GM15510 (cell line): ENCODE results near the gene FOXL2.

Experiments used
- POLR2A ChIP-seq: IDR thresholded peaks from 3 replicates; pipeline ENCODE4 v1.6.1; 2011; ENCODE audit warnings: borderline replicate concordance; ENCODE audit not compliant: insufficient read length; ENCODE audit errors: extremely low read depth

The FOXL2 gene

DNA sequence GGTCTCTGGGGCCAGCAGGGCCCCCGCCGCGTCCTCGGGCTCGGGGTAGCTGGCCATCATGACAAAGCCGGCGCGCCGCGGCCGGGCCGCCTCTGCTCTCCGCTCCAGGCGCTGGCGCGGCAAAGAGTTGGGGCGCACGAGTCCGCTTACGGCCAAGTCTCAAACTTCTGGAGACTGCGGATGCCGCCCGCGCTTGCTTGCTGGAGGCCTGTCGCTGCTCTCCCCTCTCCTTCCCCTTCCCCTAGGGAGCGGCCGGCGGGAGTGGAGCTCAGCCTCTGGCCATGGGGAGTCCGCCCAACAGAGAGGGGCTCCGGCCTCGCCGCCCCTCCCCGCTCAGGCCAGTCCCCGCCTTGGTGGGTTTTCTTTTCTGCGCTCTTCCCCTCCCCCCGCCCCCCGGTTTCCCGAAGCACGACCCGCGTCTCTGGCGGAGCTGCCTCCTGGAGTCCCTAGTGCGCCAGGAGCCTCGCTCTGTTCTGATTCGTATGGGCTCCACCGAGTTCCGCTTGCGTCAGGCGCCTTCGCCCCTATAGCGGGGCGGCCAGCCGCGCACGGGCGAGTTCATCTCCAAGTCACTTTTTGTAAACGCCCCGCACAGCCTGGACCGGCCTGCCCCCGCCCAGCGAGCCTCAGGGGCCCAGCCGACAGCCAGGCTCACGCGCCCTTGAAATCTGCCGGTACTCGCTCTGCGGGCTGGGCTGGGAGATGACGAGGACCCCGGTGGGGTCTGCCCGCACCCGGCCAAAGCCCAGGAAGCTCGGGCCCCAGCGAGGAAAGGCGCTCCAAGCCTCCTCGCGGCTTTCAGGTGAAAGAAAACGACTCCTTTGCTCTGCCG lies at the start of gene FOXL2, which contains the start of gene FOXL2NB:
FOXL2 (minus strand) TSS at position 475 of the 832 bp plus-strand sequence; CDS start at position 60, 415 bp downstream.
FOXL2NB (plus strand) TSS at position 555 of the 832 bp plus-strand sequence; CDS start at position 703, 148 bp downstream.
- no peak for TF ChIP-seq POLR2A

DNA sequence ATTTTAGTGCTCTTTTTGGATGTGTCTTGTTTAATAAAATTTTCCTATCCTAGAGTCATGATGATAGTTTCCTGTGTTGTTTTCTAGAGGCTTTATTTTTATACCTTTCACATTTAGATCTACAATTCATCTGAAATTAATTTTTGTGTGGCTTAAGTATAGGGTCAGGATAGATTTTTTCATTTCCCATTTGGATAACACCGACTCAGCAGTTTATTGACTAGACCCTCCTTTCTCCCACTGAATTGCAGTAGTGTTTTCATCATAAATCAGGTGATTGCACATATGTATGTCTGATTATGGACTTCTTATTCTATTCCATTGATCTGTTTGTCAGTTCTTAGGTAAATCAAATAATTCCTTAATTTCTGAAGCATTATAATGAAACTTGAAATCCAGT lies 48.8 kb upstream of the FOXL2 start:
- TF ChIP-seq POLR2A, result no peak

DNA sequence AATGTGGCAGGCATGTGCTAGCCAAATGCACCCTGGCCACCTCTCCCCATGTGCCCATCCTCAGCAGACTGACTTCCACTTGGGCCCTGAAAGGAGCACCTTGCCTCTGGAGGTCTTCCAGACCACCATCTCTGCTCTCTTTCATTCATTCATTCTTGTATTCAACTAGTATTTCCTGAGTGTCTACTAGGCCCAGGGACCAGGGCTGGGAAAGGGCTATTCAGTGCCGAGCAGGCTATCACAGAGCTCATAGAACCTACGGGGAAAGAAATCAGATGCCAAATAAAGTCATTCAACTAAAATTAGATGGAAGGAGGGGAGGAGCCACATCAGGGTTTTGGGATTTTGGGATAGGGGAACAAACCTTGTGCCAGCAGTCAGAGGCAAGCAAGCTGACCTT lies 40.2 kb upstream of the FOXL2 start:
- TF ChIP-seq POLR2A, result no peak

DNA sequence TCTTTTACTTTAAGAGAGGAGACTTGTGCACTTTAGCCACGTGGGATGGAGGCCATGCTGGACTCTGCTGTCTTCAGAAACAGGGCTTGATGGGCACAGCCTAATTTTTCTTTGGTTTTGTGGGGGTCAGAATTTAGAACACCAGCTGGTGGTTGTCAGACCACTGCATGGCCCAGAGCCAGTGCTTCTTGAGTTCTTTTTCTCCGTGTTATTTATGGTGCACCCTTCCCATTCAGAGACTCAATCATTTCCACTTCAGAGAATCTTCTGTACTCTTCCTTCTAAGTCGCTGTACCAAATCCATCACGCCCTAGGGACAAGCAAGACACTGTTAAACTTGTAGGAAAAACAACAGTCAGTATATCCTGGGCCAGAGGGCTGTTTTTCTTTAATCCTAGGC lies 39.0 kb upstream of the FOXL2 start:
- no peak for TF ChIP-seq POLR2A

DNA sequence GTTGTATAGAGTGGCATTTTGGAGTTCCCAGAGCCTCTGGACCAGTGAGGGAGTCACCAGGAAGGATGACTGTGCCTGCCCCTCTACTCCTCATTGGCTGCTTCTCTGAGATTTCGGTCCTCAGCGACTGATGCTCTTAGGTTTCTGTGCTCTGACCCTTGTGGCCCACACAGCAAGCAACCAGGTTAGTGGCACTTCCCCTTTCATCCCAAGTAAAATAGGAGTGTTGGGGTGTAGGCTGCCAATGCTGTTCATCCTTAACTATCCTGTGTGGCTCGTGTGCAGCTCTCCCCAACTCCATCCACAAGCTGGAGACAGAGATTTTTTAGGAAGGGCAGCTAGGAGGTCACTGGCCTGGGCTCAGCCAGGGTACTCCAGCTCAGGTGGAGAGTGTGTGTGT lies 37.9 kb upstream of the FOXL2 start:
- no peak for TF ChIP-seq POLR2A

DNA sequence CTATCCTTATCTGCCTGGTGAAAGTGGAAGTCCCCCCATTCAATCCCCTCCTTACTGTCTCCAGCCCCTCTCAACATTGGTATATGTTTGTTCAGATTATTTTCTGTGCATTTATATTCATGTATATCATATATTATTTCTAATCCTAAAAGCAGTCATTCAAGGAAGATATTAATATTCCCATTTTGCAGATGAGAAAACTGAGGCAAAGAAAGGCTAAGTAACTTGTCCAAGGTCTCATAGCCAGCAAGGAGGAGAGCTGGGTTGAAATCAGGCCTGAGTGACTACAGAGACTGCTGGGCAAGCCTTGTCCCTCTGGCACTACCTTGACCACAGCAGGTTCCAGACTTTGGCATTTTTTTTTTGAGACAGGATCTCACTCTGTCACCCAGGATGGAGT lies 29.1 kb upstream of the FOXL2 start:
- TF ChIP-seq POLR2A, result no peak

DNA sequence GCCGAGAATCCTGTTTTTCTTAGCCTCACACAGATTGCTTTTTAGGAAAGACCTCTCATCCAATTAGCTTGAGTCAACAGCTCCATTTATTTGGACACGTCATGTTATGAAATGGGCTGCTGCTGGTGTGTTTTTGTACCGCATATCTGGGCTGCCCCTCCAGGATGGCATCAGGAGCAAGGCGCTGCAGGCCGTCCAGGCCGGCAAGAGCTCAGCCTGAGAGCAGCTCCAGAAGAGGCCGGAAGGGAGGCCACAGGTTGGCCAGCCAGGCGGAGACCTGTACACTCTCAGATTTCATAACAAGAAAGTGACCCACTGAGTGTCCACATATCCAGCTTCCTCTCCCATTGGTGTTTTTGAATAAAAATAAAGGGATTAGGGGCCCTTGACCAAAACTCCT lies 28.4 kb upstream of the FOXL2 start:
- TF ChIP-seq POLR2A, result no peak

DNA sequence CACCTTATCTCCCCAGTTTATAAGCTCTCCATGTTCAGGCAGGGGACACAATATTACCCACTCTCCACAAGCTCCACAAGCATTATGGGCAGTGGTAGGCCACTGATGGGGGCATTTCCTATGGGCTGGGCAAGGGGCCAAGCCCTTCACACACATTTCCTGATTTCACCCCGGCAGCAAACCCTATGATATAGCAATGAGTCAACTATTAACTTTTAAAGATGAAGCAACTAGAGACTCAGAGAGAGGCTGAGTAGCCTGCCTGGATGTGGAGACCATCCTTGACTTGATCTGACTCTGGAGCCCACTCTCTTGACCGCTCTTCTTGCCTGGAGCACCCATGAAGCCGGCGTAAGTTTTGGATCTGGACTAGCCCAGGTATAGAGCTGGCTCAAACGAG lies 27.5 kb upstream of the FOXL2 start:
- TF ChIP-seq POLR2A, result no peak

DNA sequence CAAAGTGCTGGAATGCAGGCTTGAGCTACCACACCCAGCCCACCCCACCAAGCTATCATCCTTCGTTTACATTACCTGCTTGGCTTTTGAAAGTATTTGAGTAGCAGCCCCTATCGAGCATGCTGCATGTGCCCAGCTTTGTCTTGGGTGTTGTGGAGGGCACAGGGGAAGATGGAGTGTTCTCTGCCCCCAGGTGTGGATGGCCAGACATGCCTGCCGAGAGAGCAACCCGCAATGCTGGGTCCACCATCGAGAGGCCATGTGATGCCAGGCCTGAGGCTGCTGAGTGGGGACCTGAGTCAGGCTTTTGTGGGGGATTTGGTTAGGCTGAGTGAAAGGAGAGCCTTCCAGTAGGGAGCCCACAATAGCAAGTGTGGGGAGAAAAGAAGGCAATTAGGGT lies 26.0 kb upstream of the FOXL2 start:
- TF ChIP-seq POLR2A, result no peak

DNA sequence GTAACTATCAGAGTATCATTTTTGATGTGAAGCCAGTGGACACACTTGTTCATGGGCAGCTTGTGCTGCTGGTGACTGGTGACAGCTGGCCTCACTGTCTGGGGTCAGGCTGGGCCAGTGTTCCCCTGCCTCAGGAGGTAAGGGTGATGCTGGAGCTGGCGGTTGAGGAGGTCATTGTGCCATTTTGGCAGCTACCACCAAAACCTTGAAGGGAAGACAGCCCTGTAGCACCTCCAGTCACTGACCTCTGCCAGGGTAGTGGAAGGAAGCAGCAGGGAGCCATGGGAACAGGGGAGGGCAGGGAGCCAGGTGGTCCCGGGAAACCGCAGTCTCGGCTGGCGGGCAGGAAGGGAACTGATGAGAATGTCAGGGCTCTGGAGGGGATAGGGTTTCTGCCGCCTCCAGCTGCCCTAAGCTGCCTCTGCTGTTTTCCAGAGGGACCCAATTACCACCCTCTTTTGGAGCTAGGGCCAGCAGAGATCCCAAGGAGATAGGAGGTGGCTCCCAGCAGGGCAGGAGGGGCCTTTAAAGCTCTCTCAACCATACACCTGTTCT lies 24.9 kb upstream of the FOXL2 start:
- TF ChIP-seq POLR2A, result no peak

DNA sequence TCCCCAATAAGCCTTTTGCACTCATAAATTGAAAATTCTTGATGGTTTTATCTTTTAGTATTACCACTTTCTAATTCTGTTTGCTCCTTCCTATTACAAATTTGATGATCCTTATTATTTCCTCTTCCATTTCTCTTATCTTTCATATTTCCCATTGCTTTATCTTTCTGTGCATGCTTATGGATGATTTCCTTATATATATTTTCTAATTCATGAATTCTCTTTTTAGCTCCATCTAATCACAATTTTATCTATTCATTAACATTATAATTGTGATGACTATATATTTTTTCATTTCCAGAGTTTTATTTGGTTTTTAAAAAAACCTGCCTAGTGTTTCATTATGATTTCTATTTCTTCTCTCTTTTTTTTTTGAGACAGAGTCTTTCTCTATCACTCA lies 18.0 kb upstream of the FOXL2 start:
- TF ChIP-seq POLR2A, result no peak

DNA sequence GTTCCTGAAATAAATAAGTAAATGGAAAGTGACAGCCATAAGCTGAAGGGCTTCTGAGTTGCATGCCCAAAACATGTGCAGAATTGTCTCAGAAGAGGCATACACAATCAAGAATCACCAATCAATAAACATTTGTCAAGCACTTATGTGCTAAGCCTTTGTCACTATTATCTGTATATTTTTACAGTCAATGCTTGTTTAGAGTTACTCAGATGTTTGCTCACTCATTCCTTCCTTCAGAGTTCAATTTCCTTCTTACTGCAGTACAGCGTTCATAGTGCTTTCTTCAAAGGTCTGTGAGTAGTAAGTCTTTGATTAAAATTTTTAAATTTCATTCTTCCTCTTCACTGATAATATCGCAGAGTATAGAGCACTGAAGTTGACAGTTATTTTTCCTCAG lies 17.3 kb upstream of the FOXL2 start:
- TF ChIP-seq POLR2A, result no peak

DNA sequence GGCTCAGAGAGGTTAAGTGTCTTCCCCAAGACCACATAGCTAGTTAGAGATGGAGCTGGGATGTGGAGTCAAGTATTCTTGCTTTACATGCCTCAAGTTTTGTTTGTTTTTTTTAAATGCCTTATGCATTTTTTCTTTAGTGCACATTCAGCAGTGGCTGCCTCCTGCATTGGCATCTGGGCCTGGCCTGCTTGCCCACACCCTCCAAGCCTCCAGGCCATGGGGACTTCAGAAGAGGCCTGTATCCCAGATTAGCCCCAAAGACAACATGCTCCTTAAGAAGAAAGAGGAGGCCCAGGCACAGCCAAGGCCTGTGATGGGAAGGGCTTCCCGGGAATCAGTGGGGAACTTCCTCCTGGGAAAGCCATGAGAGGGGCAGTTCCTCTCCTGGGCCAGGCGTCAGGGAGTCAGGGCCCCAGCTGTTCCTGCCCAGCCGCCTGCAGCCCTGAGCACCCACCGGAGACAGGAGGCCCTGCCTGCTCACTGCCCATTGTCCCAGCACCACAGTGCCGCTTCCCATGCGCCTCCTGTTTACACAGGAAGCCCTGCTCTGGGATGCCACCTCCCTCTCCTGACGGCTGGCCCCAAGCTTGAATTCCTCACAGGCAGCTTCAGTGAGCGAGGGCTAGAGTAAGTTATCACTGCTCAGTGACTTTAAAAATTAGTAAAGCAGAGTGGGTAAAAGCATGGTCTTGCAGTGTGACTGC lies 16.1 kb upstream of the FOXL2 start:
- no peak for TF ChIP-seq POLR2A

DNA sequence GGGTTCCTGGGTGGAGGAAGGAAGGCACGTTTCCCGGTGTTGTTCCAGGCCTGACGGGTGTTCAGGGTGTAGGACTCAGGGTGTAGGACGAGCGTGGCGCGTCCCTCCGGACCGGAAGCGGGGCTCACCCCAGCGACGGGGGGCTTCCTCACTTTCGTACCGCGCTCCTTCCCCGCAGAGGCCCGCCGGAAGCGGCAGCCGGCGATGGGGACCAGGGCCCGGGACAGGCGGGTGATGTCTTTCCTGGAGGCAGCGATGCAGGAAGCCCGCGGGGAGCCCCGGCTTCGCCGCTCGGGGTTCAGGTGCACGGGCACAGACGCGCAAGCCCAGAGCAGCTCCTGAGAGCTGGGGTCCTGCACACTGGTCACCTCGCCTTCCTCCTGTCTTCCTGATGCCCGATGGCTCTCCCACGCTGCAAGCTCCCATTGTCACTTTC lies 13.5 kb upstream of the FOXL2 start:
- TF ChIP-seq POLR2A, result no peak

DNA sequence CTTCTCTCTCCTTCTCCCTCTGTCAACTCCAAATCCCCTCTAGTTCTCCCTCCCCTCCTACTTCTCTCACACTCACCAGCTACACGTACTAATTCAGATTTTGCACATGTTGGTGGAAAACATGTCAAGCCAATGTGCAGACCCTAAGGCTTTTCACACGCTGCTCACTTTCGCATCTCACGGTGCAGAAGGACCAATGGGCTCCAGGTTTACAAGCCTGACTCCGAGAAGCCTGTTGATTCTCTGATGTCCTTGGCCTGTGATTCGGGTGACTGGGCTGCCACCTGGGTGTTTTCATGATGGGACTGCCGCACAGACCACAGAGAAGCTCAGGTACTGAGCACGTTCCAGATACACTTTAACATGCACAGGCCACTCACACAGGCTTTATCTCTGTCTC lies 3.8 kb upstream of the FOXL2 start:
- TF ChIP-seq POLR2A, result no peak
